Measurements from ENCODE around the gene CNTRL. TPM values are rescaled to one million over a fixed set of nuclear protein-coding genes. Genes with fewer than 3 reads are reported as not detected.

The CNTRL gene
- total RNA-seq, 1 donor from 2014 or later = 3.4 TPM

DNA sequence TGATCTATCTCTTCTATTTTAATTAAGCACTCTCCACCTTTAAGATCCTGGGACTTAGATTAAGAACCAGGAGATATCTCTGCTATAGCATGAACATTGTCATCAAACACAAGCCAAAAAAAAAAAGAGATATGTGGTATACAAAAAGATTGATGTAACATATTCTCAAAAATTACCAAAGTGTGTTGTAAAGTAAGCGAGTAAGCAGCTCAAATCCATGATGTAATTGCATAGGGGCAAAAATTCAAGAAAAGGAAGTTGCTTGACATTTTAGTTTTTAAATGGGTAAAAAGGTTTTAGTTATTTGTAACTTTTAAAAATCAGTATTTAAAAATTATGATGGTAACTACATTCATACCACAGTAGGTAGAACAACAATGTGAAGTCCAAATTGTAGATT lies 40.7 kb downstream of the CNTRL start:
- H3K4me3 ChIP-seq = no peak overlapping the region
- H3K27me3 ChIP-seq (ENCODE audit: low read depth) = no peaks in the 10 kb centered on the region
- H3K9me3 ChIP-seq (replicated peaks) = no peaks in the 10 kb centered on the region
- no peaks in the 10 kb centered on the region for H3K4me1 ChIP-seq
- H3K36me3 ChIP-seq = no peaks in the 10 kb centered on the region
- no peak overlapping the region for H3K27ac ChIP-seq (replicated peaks)
- TF ChIP-seq, protein P1, sequence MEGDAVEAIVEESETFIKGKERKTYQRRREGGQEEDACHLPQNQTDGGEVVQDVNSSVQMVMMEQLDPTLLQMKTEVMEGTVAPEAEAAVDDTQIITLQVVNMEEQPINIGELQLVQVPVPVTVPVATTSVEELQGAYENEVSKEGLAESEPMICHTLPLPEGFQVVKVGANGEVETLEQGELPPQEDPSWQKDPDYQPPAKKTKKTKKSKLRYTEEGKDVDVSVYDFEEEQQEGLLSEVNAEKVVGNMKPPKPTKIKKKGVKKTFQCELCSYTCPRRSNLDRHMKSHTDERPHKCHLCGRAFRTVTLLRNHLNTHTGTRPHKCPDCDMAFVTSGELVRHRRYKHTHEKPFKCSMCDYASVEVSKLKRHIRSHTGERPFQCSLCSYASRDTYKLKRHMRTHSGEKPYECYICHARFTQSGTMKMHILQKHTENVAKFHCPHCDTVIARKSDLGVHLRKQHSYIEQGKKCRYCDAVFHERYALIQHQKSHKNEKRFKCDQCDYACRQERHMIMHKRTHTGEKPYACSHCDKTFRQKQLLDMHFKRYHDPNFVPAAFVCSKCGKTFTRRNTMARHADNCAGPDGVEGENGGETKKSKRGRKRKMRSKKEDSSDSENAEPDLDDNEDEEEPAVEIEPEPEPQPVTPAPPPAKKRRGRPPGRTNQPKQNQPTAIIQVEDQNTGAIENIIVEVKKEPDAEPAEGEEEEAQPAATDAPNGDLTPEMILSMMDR (IDR thresholded peaks at IDR 0.05; ENCODE audit: borderline replicate concordance) = no peak
- intact Hi-C loops (cut with micrococcal nuclease) = no loop called here
- DNase-seq = no peak

DNA sequence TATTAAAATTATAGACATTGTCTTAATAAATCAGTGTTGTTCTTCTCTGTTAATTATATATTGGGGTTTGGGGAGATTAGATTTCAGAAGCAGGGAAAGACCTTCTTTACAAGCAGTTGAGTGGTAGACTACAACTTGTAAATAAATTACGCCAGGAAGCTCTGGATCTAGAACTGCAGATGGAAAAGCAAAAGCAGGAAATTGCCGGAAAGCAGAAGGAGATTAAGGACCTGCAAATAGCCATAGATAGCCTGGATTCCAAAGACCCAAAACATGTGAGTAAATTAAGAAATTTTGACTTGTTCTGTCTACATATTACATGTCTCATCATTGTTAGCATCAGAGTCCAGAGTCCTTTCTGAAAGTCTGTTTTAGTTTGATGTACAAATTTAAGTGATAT lies 43.5 kb downstream of the CNTRL start:
- H3K9me3 ChIP-seq (replicated peaks) = no peaks in the 10 kb centered on the region
- peaks cover 19% of the 10 kb centered on the region for H3K4me1 ChIP-seq
- H3K36me3 ChIP-seq = no peaks in the 10 kb centered on the region
- TF ChIP-seq, protein P1 (IDR thresholded peaks at IDR 0.05; ENCODE audit: borderline replicate concordance) = no peak
- no peak overlapping the region for H3K4me3 ChIP-seq
- H3K27ac ChIP-seq (replicated peaks) = no peak overlapping the region
- intact Hi-C loops (cut with micrococcal nuclease) = no loop called here
- H3K27me3 ChIP-seq (ENCODE audit: low read depth) = no peaks in the 10 kb centered on the region
- DNase-seq = no peak

DNA sequence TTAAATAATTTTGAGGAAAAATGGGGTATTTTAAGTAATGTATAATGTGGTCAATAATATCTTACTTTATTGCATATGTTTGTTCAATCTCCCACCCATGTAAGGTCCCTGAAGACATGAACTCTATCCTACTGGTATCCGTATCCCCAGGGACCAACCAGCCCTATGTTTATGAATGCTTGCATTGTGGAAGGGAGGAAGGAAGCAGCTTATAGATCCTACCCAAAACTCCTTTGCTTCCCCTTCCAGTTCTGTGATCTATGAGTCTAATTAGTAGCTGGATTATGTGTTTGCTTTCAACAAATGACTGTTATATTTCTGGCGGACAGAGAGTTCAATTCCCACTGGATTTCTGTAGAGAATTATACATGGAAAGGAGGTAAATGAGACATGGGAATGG lies 45.6 kb downstream of the CNTRL start:
- Histone ChIP-seq H3K36me3 (peaks cover 10% of the 10 kb centered on the region), H3K27me3 (ENCODE audit: low read depth) (no peaks in the 10 kb centered on the region), H3K27ac (replicated peaks) (no peak overlapping the region), H3K9me3 (replicated peaks) (no peaks in the 10 kb centered on the region), H3K4me1 (peaks cover 19% of the 10 kb centered on the region), H3K4me3 (no peak overlapping the region)
- no peak for DNase-seq
- intact Hi-C loops (cut with micrococcal nuclease) = no loop called here
- TF ChIP-seq, protein P1 (IDR thresholded peaks at IDR 0.05; ENCODE audit: borderline replicate concordance) = no peak

DNA sequence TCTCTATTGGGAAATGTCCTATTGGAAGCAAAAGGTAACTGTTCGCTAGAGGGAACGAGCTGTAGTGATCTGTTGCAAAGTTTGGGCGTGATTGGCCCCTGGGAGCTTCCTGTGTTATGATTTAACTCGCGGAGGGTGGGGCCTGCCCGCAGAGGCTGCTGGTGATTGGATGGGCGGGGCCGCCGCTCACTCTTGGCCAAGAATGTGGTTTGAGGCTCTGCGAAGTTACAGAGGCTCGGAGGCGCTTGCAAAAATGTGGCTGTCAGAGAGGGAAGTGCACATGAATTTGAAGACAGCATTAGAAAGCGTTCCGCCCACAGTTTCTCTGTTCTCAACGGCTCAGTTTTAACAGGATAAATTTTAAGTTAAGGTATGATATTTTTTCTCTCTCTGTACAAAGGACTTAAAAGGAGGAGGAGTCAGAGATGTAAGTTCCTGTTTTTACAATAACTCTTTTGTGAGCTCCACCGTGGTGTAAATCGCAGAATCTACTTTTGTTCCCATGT lies 46.9 kb downstream of the CNTRL start:
- H3K4me3 ChIP-seq = peak overlapping the region; percentile 67
- peaks cover 12% of the 10 kb centered on the region for H3K36me3 ChIP-seq
- no peaks in the 10 kb centered on the region for H3K9me3 ChIP-seq (replicated peaks)
- H3K27ac ChIP-seq (replicated peaks) = peak overlapping the region; percentile 79
- peak; percentile 99 for DNase-seq
- no peaks in the 10 kb centered on the region for H3K27me3 ChIP-seq (ENCODE audit: low read depth)
- peaks cover 19% of the 10 kb centered on the region for H3K4me1 ChIP-seq
- TF ChIP-seq, protein P1 (IDR thresholded peaks at IDR 0.05; ENCODE audit: borderline replicate concordance) = peak; percentile 67
- intact Hi-C loops (cut with micrococcal nuclease) = no loop called here

DNA sequence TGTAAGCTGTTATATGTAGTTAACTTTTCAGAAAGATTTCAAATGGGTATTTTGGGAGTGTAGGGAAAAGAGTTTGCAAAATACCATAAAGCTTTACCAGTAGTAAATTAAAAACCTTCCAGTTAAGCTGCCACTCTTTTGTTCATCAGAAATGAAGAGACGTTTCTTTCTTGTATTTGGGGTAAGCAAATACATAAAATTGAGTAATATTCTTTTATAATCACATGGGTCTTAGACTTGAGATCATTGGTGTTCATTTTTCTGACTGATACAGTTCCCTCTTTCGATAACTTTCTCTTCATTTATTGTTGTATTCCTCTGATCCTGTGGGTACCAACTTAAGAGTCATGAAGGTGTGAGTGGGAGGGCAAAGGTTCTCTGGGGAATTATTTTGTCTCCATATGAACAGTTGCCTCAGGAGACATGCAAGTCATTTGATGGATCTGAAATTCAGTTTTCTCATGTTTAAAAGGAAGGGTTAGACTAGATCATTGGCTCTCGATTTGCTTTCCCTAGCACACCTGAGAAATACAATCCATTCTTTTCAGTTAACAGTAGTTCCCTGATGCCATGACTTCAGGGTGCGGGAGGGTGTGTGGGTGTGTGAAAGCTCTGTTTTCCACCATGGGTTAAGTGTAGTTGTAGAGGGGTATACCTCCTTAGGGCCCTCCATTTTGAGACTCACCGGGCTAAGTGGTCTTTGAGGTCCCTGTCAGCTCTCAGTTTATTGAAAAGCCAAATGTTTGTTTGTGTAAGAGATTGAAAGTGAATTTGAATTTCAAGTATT lies 47.7 kb downstream of the CNTRL start:
- no peak for DNase-seq
- peak overlapping the region; percentile 79 for H3K27ac ChIP-seq (replicated peaks)
- no peaks in the 10 kb centered on the region for H3K9me3 ChIP-seq (replicated peaks)
- TF ChIP-seq, protein P1 (IDR thresholded peaks at IDR 0.05; ENCODE audit: borderline replicate concordance) = no peak
- H3K27me3 ChIP-seq (ENCODE audit: low read depth) = no peaks in the 10 kb centered on the region
- peak overlapping the region; percentile 67 for H3K4me3 ChIP-seq
- peaks cover 19% of the 10 kb centered on the region for H3K4me1 ChIP-seq
- H3K36me3 ChIP-seq = peaks cover 20% of the 10 kb centered on the region
- intact Hi-C loops (cut with micrococcal nuclease) = no loop called here

All from left ventricle myocardium inferior (tissue), 1 donor.